Panc1 (cell line): Measurements from ENCODE around the gene OR14J1.

Experiments used
- CTCF ChIP-seq: fragments of 450-650 bp; IDR thresholded peaks from 2 replicates; pipeline ENCODE4 v1.5.1; 2017; ENCODE audit warnings: mild to moderate bottlenecking
- POLR2AphosphoS5 ChIP-seq: IDR thresholded peaks from 2 replicates; pipeline ENCODE4 v1.6.1; 2012; ENCODE audit warnings: mild to moderate bottlenecking, low read depth, low read length, moderate library complexity
- SIN3A ChIP-seq: IDR thresholded peaks from 2 replicates; pipeline ENCODE4 v1.6.1; 2012; ENCODE audit warnings: low read depth, mild to moderate bottlenecking, low read length, moderate library complexity, borderline replicate concordance; ENCODE audit not compliant: insufficient read depth

GRCh38 chr6:29325777-29326176, 24.3 kb downstream of the OR14J1 start:
- TF ChIP-seq CTCF (no peak), POLR2AphosphoS5 (no peak), SIN3A (no peak)
